Parathyroid adenoma (tissue), 2 donors: ENCODE data around the gene APLP1.

Source experiments
- H2AFZ ChIP-seq: fragments of 300-600 bp; sonication (generic); one replicate; pipeline ENCODE4 v1.7.0; 2017; ENCODE audit warnings: antibody characterized with exemption, mild to moderate bottlenecking
- H3K27ac ChIP-seq: fragments of 300-600 bp; sonication (generic); one replicate; pipeline ENCODE4 v1.7.0; 2017
- H3K27me3 ChIP-seq: fragments of 300-600 bp; sonication (generic); one replicate; pipeline ENCODE4 v1.7.0; 2017; ENCODE audit warnings: low read length; ENCODE audit not compliant: control insufficient read depth, insufficient read depth
- H3K36me3 ChIP-seq: fragments of 300-600 bp; sonication (generic); one replicate; pipeline ENCODE4 v1.7.0; 2017; ENCODE audit warnings: low read length; ENCODE audit not compliant: control insufficient read depth, insufficient read depth
- H3K4me1 ChIP-seq: fragments of 300-600 bp; sonication (generic); one replicate; pipeline ENCODE4 v1.7.0; 2017; ENCODE audit warnings: control low read depth
- H3K4me2 ChIP-seq: fragments of 300-600 bp; sonication (generic); one replicate; pipeline ENCODE4 v1.7.0; 2017; ENCODE audit warnings: low read length
- H3K4me3 ChIP-seq: fragments of 300-600 bp; sonication (generic); one replicate; pipeline ENCODE4 v1.7.0; 2017; ENCODE audit warnings: low read depth, low read length
- H3K79me2 ChIP-seq: fragments of 300-600 bp; sonication (generic); one replicate; pipeline ENCODE4 v1.7.0; 2017; ENCODE audit warnings: control low read depth
- H3K9ac ChIP-seq: fragments of 300-600 bp; sonication (generic); one replicate; pipeline ENCODE4 v1.7.0; 2017; ENCODE audit warnings: mild to moderate bottlenecking
- H3K9me3 ChIP-seq: fragments of 300-600 bp; sonication (generic); one replicate; pipeline ENCODE4 v1.7.0; 2017; ENCODE audit warnings: low read length; ENCODE audit not compliant: control insufficient read depth
- TF ChIP-seq, protein P1 (sequence below): fragments of 300-600 bp; sonication (generic); IDR thresholded peaks from one replicate; pipeline ENCODE4 v1.7.0; 2017; ENCODE audit warnings: antibody characterized with exemption, mild to moderate bottlenecking
- donor health status: primary hyperparathyroidism.

Gene APLP1

DNA sequence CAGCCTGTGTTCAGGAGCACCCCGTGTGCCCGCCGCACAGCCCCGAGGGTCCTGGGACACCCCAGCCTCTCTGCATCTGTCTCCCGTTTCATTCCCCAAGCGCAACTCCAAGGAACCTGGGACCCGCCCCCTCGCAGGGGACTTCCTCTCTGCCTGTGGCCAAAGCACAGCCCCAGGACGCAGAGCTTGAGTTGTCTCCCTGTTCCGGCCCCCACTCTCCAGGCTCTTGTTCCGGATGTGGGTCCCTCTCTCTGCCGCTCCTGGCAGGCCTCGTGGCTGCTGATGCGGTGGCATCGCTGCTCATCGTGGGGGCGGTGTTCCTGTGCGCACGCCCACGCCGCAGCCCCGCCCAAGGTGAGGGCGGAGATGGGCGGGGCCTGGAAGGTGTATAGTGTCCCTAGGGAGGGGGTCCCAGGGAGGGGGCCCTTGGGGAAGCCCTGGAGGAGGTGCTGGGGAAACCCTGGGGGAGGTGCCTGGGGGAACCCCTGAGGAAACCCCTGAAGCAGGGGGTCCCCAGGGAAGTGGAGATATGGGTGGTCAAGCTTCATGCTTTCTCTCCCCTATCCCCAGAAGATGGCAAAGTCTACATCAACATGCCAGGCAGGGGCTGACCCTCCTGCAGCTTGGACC is 35.3 kb downstream of the APLP1 start:
- H3K4me2 ChIP-seq: peak overlapping the region; percentile 81
- TF ChIP-seq, protein P1, sequence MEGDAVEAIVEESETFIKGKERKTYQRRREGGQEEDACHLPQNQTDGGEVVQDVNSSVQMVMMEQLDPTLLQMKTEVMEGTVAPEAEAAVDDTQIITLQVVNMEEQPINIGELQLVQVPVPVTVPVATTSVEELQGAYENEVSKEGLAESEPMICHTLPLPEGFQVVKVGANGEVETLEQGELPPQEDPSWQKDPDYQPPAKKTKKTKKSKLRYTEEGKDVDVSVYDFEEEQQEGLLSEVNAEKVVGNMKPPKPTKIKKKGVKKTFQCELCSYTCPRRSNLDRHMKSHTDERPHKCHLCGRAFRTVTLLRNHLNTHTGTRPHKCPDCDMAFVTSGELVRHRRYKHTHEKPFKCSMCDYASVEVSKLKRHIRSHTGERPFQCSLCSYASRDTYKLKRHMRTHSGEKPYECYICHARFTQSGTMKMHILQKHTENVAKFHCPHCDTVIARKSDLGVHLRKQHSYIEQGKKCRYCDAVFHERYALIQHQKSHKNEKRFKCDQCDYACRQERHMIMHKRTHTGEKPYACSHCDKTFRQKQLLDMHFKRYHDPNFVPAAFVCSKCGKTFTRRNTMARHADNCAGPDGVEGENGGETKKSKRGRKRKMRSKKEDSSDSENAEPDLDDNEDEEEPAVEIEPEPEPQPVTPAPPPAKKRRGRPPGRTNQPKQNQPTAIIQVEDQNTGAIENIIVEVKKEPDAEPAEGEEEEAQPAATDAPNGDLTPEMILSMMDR: no peak
- H3K79me2 ChIP-seq: no peaks in the 10 kb centered on the region
- H3K9me3 ChIP-seq: no peaks in the 10 kb centered on the region
- H2AFZ ChIP-seq: peak overlapping the region; percentile 74
- no peaks in the 10 kb centered on the region for H3K36me3 ChIP-seq
- H3K4me1 ChIP-seq: peaks cover 10% of the 10 kb centered on the region
- no peaks in the 10 kb centered on the region for H3K27me3 ChIP-seq
- peak overlapping the region; percentile 81 for H3K27ac ChIP-seq
- peak overlapping the region; percentile 55 for H3K4me3 ChIP-seq
- no peak overlapping the region for H3K9ac ChIP-seq

DNA sequence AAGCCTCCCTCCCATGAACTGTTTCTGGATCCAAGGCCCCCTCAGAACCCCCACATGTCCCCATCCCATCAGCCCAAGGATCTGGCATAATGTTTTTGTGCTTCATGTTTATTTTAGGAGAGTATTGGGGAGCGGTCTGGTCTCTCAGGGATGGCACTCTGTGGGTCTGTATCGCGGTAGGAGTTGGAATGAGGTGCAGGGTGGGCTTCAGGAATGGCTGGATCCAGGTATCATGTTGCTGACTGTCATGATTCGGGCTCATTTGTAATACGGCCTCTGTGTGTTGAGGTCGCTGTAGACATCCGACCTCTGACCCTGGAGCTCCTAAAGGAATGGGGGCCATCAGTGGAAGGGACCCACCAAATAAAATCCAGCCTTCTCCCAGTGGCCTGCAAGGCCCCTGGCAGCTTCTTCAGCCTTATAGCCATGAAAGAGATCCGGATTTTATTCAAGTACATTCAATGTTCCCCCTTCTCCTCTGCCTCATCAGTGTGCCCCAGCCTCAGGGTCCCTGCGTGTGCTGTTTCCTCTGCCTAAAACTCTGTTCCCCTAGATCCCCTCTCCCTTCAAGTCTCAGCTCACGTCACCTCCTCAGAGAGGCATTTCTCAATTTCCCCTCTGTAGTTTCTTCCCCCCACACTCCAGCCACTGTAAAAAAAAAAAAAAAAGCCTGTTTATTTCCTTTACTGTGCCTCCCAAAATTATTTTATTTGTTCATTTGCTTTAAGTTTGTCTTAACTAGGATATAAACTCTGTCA is 36.1 kb downstream of the APLP1 start:
- H3K9ac ChIP-seq: no peak overlapping the region
- no peak overlapping the region for H3K4me2 ChIP-seq
- H3K79me2 ChIP-seq: no peaks in the 10 kb centered on the region
- H2AFZ ChIP-seq: peak overlapping the region; percentile 23
- TF ChIP-seq, protein P1: no peak
- H3K27me3 ChIP-seq: no peaks in the 10 kb centered on the region
- H3K4me1 ChIP-seq: peaks cover 8% of the 10 kb centered on the region
- peak overlapping the region; percentile 81 for H3K27ac ChIP-seq
- no peak overlapping the region for H3K4me3 ChIP-seq
- H3K36me3 ChIP-seq: no peaks in the 10 kb centered on the region
- no peaks in the 10 kb centered on the region for H3K9me3 ChIP-seq

DNA sequence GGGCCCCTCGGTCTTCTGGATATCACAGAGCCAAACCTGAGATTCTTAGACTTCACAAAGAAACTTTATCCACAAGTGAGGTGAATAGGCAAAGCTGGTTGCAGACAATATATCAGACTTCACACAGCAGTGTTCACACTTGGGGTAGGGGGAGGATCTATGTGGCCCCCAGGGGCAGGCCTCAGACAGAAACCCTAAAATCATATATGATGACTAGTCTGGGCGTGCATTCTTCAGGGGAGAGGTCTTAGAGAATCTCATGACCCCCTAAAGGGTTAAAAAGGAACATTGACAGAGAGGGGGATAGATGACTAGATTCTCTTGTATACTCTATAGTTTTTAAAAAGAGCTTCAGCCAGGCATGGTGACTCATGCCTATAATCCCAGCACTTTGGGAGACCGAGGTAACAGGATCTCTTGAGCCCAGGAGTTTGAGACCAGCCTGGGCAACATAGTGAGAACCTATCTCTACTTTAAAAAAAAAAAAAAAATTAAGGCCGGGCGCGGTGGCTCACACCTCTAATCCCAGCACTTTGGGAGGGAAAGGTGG is 36.9 kb downstream of the APLP1 start:
- Histone ChIP-seq H3K27ac (peak overlapping the region; percentile 21), H3K9ac (no peak overlapping the region)
- TF ChIP-seq, protein P1: no peak

GRCh38 chr19:35907377-35907745 is 39.0 kb downstream of the APLP1 start:
- Histone ChIP-seq H3K9ac (no peak overlapping the region), H2AFZ (peak overlapping the region; percentile 68), H3K4me2 (no peak overlapping the region), H3K27me3 (no peaks in the 10 kb centered on the region), H3K79me2 (no peaks in the 10 kb centered on the region), H3K36me3 (no peaks in the 10 kb centered on the region), H3K27ac (peak overlapping the region; percentile 13), H3K4me1 (peaks cover 13% of the 10 kb centered on the region), H3K9me3 (no peaks in the 10 kb centered on the region), H3K4me3 (no peak overlapping the region)
- TF ChIP-seq, protein P1: no peak

More for the DNA sequence above, 36.9 kb downstream of the APLP1 start:
- Histone ChIP-seq H3K27me3 (no peaks in the 10 kb centered on the region), H3K4me2 (no peak overlapping the region), H2AFZ (peak overlapping the region; percentile 23), H3K4me1 (peaks cover 8% of the 10 kb centered on the region), H3K36me3 (no peaks in the 10 kb centered on the region), H3K9me3 (no peaks in the 10 kb centered on the region), H3K4me3 (no peak overlapping the region), H3K79me2 (no peaks in the 10 kb centered on the region)
